ENCODE data around the gene SIRT3.

DNA sequence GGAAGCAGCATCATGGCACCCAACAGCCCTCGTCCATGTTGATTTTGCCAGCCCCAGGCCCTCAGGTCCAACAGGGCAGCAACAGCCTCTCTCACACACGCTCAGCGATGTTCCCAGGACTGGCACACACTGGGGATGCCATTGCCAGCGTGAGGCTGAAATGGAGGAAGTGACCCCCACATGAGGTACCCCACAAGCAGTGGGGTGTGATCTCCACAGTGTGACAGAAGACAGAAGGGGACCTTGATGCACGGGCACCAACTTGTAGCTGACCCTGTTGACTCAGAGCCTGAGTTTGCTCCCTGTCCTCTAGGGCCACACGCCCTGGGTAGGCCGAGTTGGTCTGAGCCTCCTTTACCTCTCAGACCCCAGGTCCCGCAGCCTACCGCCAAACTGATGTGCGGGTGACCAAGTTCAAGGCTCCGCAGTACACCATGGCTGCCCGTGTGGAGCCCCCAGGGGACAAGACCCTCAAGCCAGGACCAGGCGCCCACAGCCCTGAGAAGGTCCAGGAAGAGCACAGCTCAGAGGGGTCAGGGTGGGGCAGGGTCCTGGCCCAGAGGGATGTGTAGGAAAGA lies 37.0 kb downstream of the SIRT3 start:
- TF ChIP-seq, protein P1, sequence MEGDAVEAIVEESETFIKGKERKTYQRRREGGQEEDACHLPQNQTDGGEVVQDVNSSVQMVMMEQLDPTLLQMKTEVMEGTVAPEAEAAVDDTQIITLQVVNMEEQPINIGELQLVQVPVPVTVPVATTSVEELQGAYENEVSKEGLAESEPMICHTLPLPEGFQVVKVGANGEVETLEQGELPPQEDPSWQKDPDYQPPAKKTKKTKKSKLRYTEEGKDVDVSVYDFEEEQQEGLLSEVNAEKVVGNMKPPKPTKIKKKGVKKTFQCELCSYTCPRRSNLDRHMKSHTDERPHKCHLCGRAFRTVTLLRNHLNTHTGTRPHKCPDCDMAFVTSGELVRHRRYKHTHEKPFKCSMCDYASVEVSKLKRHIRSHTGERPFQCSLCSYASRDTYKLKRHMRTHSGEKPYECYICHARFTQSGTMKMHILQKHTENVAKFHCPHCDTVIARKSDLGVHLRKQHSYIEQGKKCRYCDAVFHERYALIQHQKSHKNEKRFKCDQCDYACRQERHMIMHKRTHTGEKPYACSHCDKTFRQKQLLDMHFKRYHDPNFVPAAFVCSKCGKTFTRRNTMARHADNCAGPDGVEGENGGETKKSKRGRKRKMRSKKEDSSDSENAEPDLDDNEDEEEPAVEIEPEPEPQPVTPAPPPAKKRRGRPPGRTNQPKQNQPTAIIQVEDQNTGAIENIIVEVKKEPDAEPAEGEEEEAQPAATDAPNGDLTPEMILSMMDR (IDR thresholded peaks at IDR 0.05) = no peak
- TF ChIP-seq, protein P2, sequence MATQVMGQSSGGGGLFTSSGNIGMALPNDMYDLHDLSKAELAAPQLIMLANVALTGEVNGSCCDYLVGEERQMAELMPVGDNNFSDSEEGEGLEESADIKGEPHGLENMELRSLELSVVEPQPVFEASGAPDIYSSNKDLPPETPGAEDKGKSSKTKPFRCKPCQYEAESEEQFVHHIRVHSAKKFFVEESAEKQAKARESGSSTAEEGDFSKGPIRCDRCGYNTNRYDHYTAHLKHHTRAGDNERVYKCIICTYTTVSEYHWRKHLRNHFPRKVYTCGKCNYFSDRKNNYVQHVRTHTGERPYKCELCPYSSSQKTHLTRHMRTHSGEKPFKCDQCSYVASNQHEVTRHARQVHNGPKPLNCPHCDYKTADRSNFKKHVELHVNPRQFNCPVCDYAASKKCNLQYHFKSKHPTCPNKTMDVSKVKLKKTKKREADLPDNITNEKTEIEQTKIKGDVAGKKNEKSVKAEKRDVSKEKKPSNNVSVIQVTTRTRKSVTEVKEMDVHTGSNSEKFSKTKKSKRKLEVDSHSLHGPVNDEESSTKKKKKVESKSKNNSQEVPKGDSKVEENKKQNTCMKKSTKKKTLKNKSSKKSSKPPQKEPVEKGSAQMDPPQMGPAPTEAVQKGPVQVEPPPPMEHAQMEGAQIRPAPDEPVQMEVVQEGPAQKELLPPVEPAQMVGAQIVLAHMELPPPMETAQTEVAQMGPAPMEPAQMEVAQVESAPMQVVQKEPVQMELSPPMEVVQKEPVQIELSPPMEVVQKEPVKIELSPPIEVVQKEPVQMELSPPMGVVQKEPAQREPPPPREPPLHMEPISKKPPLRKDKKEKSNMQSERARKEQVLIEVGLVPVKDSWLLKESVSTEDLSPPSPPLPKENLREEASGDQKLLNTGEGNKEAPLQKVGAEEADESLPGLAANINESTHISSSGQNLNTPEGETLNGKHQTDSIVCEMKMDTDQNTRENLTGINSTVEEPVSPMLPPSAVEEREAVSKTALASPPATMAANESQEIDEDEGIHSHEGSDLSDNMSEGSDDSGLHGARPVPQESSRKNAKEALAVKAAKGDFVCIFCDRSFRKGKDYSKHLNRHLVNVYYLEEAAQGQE (IDR thresholded peaks at IDR 0.05; ENCODE audit: insufficient read depth in 1 of 2, low read depth in 2 of 2, low read length in 1 of 2) = no peak
- TF ChIP-seq POLR2AphosphoS5 (IDR thresholded peaks at IDR 0.05; ENCODE audit: low read depth, low read length) = no peak
